Limb (tissue), 2 donors: ENCODE results near the gene C9orf50.
"Not testable (repeated sequence)": the region's sequence is repeated elsewhere in the genome, so short reads cannot be mapped to it uniquely, and the experiment has no call there.

Source experiments
- DNase-seq, 2 donors: peaks; one replicate each; pipeline ENCODE4 v3.0.0-alpha.2; 2016; ENCODE audit errors: extremely low spot score in 2 of 2

C9orf50 gene, protein sequence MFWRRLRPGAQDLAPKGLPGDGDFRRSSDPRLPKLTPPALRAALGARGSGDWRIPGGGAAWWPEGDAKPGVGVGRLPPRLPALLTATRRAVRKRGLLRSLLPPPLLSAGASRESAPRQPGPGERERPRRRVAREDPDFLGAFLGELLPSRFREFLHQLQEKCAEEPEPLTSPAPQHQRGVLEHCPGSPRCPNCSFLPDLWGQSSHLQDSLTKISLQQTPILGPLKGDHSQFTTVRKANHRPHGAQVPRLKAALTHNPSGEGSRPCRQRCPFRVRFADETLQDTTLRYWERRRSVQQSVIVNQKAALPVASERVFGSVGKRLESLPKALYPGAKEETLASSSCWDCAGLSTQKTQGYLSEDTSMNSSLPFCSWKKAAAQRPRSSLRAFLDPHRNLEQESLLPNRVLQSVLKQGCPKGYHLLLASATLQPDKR

DNA sequence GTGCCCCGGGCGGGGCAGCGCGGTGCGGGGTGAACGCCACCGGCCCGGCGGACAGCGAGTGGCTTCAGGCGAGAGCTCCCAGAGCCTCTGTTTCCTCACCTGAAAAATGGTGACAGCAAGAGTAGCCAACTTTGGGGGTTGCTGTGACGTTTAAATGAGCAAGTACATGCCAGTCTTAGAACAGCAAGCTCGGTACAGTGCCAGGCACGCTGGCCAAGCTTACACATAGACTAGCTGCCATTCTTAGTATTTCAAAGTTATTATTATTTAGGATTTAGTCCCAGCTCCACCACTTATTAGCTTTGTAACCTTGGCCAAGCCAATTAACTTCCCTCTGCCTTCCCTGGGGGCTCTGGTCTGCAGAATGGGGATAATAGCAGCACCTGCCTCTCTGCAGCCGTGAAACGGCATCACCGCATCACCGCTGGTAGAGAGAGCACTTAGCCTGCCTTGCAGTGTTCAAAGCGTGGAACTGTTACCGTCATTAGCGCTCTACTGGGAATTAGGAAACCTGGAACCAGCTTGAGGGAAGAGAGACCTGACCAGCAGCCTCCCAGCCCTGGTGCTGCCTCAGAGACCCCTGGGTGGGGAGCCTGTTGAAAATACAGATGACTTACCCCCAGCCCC, at the start of gene C9orf50:
TSS of gene C9orf50 (minus strand) at position 433 of the 627 bp plus-strand sequence. CDS start 527 bp downstream, outside the sequence.
- no peak for DNase-seq

DNA sequence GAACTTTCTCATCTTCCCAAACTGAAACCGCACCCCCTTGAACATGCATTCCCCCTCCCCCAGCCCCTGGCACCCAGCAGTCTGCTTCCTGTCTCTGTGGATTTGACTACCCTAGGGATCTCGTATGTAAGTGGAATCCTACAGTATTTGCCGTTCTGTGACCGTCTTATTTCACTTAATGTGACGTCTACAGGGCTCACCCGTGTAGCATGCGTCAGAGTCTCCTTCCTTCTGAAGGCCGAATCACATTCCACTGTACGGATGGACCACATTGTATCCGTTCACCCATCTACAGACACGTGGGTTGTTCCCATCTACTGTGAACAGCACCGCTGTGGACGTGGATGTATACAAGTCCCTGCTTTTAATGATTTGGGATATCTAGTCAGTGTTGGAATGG, 49.0 kb upstream of the C9orf50 start:
- DNase-seq, result no peak

DNA sequence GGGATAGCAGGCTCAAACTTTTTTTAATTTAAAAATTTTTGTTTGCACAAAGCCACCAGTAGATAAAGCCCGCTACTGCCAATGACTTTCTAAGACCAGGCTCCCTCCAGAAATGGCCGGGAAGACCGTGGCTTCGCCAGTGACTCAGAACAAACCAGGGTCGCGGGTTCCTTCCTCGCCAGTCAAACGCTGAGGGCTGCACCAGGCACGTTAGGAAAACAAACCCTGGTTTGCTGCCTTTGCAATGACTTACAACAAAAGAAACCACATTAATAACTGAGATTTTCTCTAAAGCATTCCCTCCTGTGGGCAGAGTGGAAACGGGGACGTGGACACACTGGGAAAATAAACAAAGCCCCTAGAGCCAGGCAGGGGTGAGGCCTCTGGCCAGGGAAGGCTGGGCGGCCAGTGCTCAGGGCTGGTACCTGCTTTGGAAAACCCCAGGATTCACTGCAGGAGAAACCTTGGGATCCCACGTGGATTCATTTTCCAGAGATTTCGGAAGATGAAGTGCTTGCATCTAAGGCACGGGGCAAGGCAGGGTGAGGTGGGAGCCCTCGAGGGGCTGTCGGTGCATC, 48.3 kb upstream of the C9orf50 start:
- no peak for DNase-seq

DNA sequence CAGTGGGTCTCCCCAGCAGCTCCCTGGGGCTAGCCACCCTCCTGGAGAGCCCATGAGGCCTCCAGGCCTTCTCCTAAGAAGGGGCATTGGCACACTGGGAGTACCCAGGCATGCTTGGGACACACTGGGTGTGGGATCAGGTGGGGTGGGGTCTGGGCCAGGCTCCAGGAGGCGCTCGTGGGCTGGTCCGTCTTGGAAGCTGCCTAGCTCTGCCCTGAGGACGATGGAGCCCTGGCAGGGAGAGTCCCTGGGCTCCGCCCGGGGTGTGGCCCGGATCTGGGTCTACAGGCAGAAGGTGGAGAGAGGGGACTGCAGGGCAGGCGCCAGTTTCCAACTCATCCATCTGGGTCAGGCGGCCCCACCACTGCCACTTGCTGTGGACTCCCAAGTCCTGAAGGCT, 46.9 kb upstream of the C9orf50 start:
- DNase-seq, result no peak

GRCh38 chr9:129667378-129667777, 46.5 kb upstream of the C9orf50 start:
- no peak for DNase-seq

DNA sequence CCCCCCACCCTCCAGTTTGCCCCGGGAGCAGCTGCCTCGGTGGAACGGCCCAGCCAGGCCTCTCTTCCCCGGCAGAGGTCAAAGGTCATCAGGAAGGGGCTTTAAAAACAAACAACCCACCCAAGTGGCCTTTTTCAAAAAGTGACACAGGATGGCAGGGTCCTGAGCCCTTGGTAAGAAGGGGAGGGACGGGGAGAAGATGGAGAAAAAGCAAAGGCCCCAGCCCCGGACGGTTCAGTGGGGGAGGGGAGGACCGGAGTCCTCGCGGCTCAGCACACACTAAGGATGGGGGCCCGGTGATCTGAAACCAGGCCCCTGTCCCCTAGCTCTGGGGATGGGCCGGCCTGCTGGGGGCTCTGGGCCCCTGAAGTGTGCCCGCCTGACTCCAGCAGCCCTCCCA, 45.7 kb upstream of the C9orf50 start:
- DNase-seq, result no peak

GRCh38 chr9:129665814-129666520, 45.1 kb upstream of the C9orf50 start:
- DNase-seq, result peak in 1 of 2 donors; percentile 46

DNA sequence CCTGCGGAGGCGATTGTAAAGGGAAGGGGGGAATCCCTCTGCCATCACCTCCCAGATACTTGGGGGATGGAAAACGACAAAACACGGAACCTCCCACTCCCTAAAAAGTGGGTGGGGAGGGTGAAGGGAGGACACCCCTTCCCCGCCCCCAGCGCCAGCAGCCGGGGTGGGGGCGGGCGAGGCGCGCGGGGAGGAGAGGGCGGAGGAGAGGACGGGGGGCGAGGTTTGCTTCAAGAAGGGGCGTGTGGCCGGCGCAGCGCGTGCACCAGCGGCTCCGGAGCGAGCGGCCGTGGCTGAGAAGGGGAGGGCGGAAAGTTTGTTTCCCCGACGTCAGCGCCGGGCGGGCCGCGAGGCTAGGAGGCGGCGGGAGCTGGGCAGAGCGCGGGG, 44.5 kb upstream of the C9orf50 start, which contains the start of gene PRRX2:
TSS of gene PRRX2 (plus strand) at position 259 of the 387 bp plus-strand sequence. CDS start 221 bp downstream, outside the sequence.
- DNase-seq, result peak; percentile 63 to 79

GRCh38 chr9:129664746-129665388, 44.0 kb upstream of the C9orf50 start:
- no peak for DNase-seq

DNA sequence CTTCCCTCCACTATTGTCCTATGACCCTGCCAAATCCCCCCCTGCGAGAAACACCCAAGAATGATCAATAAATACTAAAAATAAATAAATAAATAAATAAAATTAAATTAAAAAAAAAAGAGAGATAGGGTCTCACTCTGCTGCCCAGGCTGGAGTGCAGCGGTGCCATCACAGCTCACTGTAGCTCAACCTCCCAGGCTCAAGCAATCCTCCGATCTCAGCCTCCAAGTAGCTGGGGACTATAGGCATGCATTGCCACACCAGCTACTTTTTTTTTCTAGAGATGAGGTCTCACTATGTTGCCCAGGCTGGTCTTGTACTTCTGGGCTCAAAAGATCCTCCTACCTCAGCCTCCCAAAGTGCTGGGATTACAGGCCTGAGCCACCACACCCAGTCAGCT, 41.3 kb upstream of the C9orf50 start:
- DNase-seq, result not testable (repeated sequence)

DNA sequence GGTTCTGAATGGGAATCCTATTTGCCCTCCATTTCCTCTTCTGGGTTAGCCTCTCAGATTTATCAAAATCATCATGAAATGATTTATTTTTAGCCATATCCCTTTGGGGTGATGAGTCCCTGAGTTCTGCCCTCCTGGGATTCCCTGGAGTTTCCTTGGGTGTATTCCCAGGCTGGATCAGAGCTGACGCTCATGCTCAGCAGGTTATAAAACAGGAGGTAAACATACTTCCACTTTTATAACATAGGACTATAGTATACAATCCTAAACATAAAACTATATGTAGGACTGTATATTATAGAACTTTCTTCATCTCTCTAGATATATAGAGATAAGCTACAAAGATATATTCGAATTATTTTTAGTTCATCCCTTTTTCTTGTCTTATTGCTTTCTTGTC, 40.1 kb upstream of the C9orf50 start:
- DNase-seq, result no peak

GRCh38 chr9:129656795-129657390, 36.0 kb upstream of the C9orf50 start:
- DNase-seq, result no peak

DNA sequence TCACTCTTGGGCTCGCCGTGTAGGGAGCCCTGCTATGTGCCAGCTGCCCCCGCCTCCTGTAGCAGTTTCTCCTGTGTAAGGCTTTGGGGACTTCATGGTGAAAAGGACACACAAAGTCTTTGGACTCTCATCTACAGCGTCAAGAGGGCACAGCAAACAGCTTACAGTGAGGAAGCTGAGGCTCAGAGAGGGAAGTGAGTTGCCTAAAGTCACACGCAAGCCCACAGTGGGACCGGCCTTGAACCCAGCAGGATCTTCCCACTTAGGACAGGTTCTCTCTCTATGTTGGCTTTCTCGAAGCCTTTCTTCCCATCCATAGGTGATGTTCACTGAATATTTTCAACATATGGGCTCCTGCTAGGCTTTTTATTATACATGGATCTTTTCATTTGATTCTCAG, 34.8 kb upstream of the C9orf50 start:
- no peak for DNase-seq

- no peak for DNase-seq
These were observed 34.3 kb upstream of the C9orf50 start for GRCh38 chr9:129655154-129655553.

- no peak for DNase-seq
These were observed 33.7 kb upstream of the C9orf50 start for GRCh38 chr9:129654554-129655040.

- DNase-seq, result no peak
These were observed 33.1 kb upstream of the C9orf50 start for GRCh38 chr9:129653823-129654553.

DNA sequence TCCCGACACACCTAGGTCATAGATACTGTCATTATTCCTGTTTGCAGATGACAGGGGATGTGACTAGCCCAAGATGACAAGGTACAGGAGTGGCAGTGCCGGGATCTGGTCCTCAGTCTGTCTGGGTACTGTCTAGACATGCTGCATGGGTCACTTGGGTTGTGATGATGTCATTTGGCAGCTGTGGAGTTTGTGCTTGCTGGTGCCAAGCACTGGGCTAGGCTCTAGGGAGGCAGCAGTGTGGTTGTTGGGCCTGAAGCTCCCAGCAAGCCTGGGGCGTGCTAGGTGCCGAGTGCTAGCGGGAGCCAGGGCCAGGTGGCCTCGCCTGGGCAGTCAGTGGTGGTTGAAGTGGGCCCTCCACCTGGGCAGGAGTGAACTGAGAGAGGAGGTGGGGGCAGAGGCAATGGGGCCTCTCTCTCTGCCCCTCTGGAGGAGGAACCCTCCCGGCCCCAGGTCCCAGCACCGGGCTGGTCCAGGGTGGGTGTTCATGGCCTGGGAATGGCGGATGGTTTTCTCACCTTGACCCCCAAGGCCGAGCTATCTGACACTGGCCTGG, 29.9 kb upstream of the C9orf50 start:
- no peak for DNase-seq

DNA sequence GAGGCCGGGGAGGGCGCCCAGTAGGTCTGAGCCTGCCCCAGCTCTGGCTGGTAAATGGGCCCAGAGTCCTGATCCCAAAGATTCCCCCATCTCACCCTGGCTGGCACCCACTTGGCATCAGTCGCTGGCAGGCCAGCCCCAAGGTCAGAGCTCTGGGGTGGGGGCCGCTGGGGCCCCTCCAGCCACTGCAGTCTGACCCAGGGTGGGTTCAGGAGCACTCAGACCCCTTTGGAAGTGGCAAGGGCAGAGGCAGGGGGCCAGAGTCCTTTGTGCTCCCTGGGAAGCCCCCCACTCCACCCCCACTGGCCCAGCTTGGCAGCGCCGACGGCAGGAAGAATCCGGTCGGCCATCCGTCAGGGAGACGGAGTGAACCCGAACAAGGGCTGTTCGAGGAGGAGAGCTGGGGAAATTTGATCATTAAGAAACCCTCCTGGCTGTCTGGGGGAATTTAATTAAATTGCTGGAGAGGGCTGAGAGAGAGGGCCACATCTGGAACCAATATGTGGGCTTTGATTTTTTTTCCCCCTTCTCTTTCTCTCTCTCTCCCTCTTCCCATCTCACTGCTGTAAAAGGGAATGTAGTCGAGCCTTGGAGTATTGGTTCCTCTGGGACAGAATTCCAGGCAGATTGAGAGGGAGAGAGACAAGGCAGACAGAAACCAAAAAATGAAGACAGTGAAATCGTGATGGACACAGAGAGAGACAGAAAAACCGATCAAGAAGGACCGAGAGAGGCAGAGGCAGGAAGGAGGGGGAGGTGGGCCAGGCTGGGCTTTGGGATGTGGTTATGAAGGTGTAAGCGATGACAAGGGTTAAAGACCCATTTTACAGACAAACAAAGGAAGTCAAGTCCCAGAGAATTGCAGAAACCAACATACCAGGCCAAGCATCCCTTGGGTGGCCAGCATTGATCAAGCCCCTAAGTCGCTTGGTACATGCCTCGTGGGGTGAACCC, 29.1 kb upstream of the C9orf50 start:
- peak in 1 of 2 donors; percentile 56 for DNase-seq

DNA sequence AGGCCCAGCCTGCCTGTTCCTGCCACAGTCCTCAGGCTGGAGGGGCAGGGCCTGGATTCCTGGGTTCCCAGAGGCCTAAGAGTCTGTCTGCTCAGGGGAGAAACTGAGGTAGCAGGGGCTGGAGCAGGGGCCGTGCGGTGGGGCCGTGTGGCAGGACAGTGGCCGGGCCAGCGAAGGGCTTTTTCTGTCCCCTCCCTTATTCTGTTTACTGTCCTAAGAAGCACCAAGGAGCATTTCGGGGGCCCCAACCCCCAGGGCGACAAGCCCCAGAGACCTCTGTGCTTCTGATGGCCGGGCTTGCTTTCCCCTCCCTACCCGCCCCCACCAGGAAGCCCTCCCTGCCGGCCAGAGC, 27.8 kb upstream of the C9orf50 start:
- DNase-seq, result no peak
